Measurements from ENCODE around the gene BLVRB.
A peak's percentile ranks its signal among the peaks of the same experiment; 100 is the strongest.

The BLVRB gene

GRCh38 chr19:40425450-40426287 lies 39.9 kb downstream of the BLVRB start, which contains the start of gene SERTAD1:
Gene SERTAD1, minus strand, starts transcription at chr19:40425992. Its CDS starts 2,446 bp downstream, at chr19:40423546.
- DNase-seq (ENCODE audit: low read depth, low spot score) = peak; percentile 95
- H3K27ac ChIP-seq = peak within 1 kb of the TSS; percentile 99

GRCh38 chr19:40424637-40425449 lies 40.7 kb downstream of the BLVRB start:
- DNase-seq (ENCODE audit: low read depth, low spot score) = no peak
- H3K27ac ChIP-seq = peak overlapping the region; percentile 99

GRCh38 chr19:40423938-40424337 lies 41.6 kb downstream of the BLVRB start:
- peak overlapping the region; percentile 99 for H3K27ac ChIP-seq
- DNase-seq (ENCODE audit: low read depth, low spot score) = no peak

- H3K27ac ChIP-seq = peak overlapping the region; percentile 96
- DNase-seq (ENCODE audit: low read depth, low spot score) = no peak
Observed at GRCh38 chr19:40422748-40423566, 42.6 kb downstream of the BLVRB start.

GRCh38 chr19:40421993-40422747 lies 43.4 kb downstream of the BLVRB start:
- DNase-seq (ENCODE audit: low read depth, low spot score) = no peak
- peak overlapping the region; percentile 96 for H3K27ac ChIP-seq

GRCh38 chr19:40420766-40421765 lies 44.5 kb downstream of the BLVRB start:
- DNase-seq (ENCODE audit: low read depth, low spot score) = no peak
- peak overlapping the region; percentile 96 for H3K27ac ChIP-seq

- DNase-seq (ENCODE audit: low read depth, low spot score) = no peak
- peak overlapping the region; percentile 96 for H3K27ac ChIP-seq
Observed at GRCh38 chr19:40420451-40420765, 45.1 kb downstream of the BLVRB start.

- DNase-seq (ENCODE audit: low read depth, low spot score) = no peak
- H3K27ac ChIP-seq = no peak overlapping the region
Observed at GRCh38 chr19:40419780-40420179, 45.8 kb downstream of the BLVRB start.

- no peak for DNase-seq (ENCODE audit: low read depth, low spot score)
- no peak overlapping the region for H3K27ac ChIP-seq
Observed at GRCh38 chr19:40419066-40419612, 46.4 kb downstream of the BLVRB start.

GRCh38 chr19:40418040-40418439 lies 47.5 kb downstream of the BLVRB start:
- H3K27ac ChIP-seq = no peak overlapping the region
- DNase-seq (ENCODE audit: low read depth, low spot score) = no peak

- H3K27ac ChIP-seq = no peak overlapping the region
- no peak for DNase-seq (ENCODE audit: low read depth, low spot score)
Observed at GRCh38 chr19:40417643-40417981, 47.9 kb downstream of the BLVRB start.

GRCh38 chr19:40416918-40417642 lies 48.5 kb downstream of the BLVRB start:
- no peak for DNase-seq (ENCODE audit: low read depth, low spot score)

GRCh38 chr19:40415768-40416167 lies 49.8 kb downstream of the BLVRB start:
- DNase-seq (ENCODE audit: low read depth, low spot score) = no peak
- H3K27ac ChIP-seq = no peak overlapping the region

More at GRCh38 chr19:40416918-40417642, 48.5 kb downstream of the BLVRB start:
- no peak overlapping the region for H3K27ac ChIP-seq

GRCh38 chr19:40414542-40415535 lies 50.7 kb downstream of the BLVRB start:
- no peak for DNase-seq (ENCODE audit: low read depth, low spot score)
- H3K27ac ChIP-seq = no peak overlapping the region

- DNase-seq (ENCODE audit: low read depth, low spot score) = no peak
- no peak within 1 kb of the TSS for H3K27ac ChIP-seq
Observed at GRCh38 chr19:40413291-40413845, 52.2 kb downstream of the BLVRB start, which contains the start of gene PRX. Gene PRX, minus strand, starts transcription at chr19:40413378. Its CDS starts 5,446 bp downstream, at chr19:40407932.

GRCh38 chr19:40412866-40413265 lies 52.7 kb downstream of the BLVRB start:
- DNase-seq (ENCODE audit: low read depth, low spot score) = no peak
- H3K27ac ChIP-seq = no peak overlapping the region

All from epithelial cell of prostate (primary cell).